HFFc6 (cell line): Measurements from ENCODE around the gene MUC5B. TPM values are rescaled to one million over a fixed set of nuclear protein-coding genes. Genes with fewer than 3 reads are reported as not detected.

Experiments used
- DNase-seq: peaks from one replicate; pipeline ENCODE4 v3.0.0-alpha.2; 2018
- H3K27ac Mint-ChIP-seq: 2 replicates; pipeline ENCODE4 v1.8.0; 2020; ENCODE audit warnings: mild to moderate bottlenecking, mixed read lengths
- H3K27me3 Mint-ChIP-seq: 2 replicates; pipeline ENCODE4 v1.8.0; 2021; ENCODE audit warnings: mild to moderate bottlenecking, moderate library complexity, mixed read lengths; ENCODE audit not compliant: insufficient read depth
- H3K36me3 Mint-ChIP-seq: 2 replicates; pipeline ENCODE4 v1.8.0; 2021; ENCODE audit warnings: low read depth, mixed read lengths
- H3K4me1 Mint-ChIP-seq: 2 replicates; pipeline ENCODE4 v1.8.0; 2020; ENCODE audit warnings: low read depth, mixed read lengths
- H3K4me3 Mint-ChIP-seq: 2 replicates; pipeline ENCODE4 v1.8.0; 2020; ENCODE audit warnings: mild to moderate bottlenecking, moderate library complexity, mixed read lengths
- H3K9me3 Mint-ChIP-seq: 2 replicates; pipeline ENCODE4 v1.8.0; 2020; ENCODE audit warnings: mild to moderate bottlenecking, mixed read lengths
- CTCF ChIP-seq: fragments of 200-600 bp; sonication (generic); IDR thresholded peaks from 2 replicates; pipeline ENCODE4 v1.5.0; 2021; ENCODE audit warnings: antibody characterized with exemption, mild to moderate bottlenecking
- total RNA-seq, 6 experiments: library from RNA; stranded (reverse); fragmentation: NEBNext Ultra II Directional; extraction: Animal tissue kit (Norgen Biotek cat#: 25700); gene quantifications; 2 replicates in 1 of 6; 3 replicates in 5 of 6; pipeline ENCODE4 v1.2.3, GENCODE V29; 2021

The MUC5B gene
- total RNA-seq, 6 experiments from 2014 or later = not detected

GRCh38 chr11:1289211-1289935 lies 66.5 kb downstream of the MUC5B start:
- Mint-ChIP-seq H3K4me3 (no peak overlapping the region), H3K4me1 (no peaks in the 10 kb centered on the region), H3K27me3 (peaks cover 2% of the 10 kb centered on the region; the same call in 1 of the 2 replicates), H3K9me3 (no peaks in the 10 kb centered on the region), H3K27ac (no peak overlapping the region), H3K36me3 (peaks cover 7% of the 10 kb centered on the region; the same call in 1 of the 2 replicates)
- TF ChIP-seq CTCF = no peak; the same call in 1 of the 2 replicates
- DNase-seq = no peak

DNA sequence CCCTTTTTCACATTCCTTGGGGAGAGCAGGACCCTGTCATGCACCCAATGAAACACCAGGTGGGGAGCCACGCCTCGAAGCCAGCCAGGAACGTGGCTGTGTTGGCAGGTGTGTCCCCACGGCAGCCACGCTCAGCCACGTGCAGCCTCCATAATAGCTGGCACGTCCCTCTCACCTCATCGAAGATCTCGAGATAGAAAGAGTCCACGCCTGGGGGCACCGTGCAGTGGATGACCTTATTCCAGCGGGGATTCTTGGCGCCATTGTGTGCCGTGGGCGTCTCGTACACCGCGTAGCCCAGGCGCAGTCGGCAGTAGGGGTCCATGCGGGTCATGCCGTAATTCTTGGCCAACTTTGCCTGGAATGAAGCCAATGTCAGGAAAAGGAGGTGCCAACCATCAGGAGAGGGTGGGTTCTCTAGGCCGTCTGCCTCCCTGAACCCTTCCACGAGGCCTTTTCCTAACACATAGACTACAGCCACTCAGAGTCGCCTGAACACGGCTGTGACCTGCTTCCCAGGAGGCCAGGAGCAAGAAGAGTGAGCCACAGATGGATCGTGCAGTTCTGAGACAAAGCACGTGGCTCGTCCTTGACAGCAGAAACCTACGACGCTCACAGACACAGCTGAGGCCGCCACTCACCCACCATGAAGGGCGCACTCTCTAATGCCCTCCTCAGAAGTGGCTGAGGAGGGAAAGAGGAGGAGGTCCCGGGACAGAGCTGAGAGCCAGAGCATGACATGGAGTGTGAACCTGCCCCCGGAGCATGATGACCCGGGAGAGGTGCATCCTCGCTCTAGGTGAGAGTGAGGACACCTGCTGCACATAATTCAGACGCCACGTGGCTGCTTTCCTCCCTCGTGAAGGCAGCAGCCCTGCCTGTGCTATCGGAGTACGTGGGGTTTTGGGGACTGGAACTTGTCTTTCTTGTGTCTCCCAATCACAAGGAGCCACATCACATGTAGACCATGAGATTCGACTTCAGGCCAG lies 67.5 kb downstream of the MUC5B start:
- no peak for TF ChIP-seq CTCF

DNA sequence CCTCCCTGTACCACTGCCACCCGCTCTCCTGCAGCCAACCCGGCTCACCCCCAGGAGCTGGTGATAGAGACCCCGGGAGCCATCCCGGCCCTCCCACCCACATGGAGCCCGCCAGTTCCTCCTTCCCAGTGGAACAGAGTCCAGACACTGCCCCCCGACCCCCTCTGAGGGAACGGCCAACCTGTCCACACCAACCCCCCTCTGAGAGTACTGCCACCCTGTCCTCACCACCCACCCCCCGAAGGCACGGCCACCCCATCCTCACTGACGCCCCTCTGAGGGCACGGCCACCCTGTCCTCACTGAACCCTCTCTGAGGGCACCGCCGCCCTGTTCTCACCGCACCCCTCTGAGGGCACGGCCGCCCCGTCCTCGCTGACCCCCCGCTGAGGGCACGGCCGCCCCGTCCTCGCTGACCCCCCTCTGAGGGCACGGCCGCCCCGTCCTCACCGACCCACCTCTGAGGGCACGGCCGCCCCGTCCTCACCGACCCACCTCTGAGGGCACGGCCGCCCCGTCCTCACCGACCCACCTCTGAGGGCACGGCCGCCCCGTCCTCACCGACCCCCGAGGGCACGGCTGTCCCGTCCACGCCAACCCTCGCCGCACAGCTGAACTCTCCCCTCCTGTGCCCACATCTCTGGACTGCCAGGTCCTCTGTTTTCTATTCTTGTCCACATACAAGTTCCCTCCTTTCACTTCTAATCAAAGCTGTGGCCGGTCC lies 68.6 kb downstream of the MUC5B start:
- H3K36me3 Mint-ChIP-seq = peaks cover 6% of the 10 kb centered on the region; the same call in 1 of the 2 replicates
- TF ChIP-seq CTCF = no peak

More for the DNA sequence above, 67.5 kb downstream of the MUC5B start:
- peaks cover 1% of the 10 kb centered on the region; the same call in 1 of the 2 replicates for H3K27me3 Mint-ChIP-seq
- no peak overlapping the region for H3K4me3 Mint-ChIP-seq
- H3K27ac Mint-ChIP-seq = no peak overlapping the region
- H3K9me3 Mint-ChIP-seq = no peaks in the 10 kb centered on the region
- peaks cover 7% of the 10 kb centered on the region; the same call in 1 of the 2 replicates for H3K36me3 Mint-ChIP-seq
- no peak for DNase-seq
- H3K4me1 Mint-ChIP-seq = no peaks in the 10 kb centered on the region

DNA sequence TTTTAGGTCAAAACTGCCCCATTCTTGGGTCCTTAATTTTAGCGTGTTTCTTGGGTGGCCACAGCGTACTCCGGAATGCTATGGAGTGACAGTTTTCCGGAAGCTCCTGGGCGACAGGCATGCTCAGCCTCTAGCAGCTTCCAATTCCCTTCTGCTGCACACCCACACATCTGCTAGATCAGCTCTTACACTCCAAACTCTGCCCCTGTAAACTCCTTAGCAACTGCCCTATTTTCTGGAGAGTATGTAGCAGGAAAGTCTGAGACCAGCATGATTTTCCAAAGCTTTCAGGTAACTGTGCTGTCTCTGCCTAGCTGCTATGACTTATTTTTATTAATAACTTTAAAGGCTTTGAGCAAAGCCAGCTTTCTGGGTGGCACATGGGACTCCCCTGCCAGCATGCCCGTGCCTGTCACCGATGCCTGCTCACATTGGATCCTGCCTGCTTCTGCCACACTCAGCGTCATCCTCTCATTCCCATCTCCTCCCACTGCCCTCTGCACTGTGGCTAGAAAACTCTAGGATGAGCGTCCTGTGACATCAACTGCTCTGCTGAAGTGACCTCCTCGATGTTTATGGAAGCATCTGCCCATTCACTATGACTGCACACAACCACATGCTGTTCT lies 69.3 kb downstream of the MUC5B start:
- Mint-ChIP-seq H3K27me3 (peaks cover 1% of the 10 kb centered on the region; the same call in 1 of the 2 replicates), H3K27ac (no peak overlapping the region; the same call in 1 of the 2 replicates)
- DNase-seq = no peak

More for the DNA sequence above, 68.6 kb downstream of the MUC5B start:
- H3K27ac Mint-ChIP-seq = no peak overlapping the region
- H3K4me1 Mint-ChIP-seq = no peaks in the 10 kb centered on the region
- H3K4me3 Mint-ChIP-seq = no peak overlapping the region
- no peaks in the 10 kb centered on the region for H3K9me3 Mint-ChIP-seq
- no peak for DNase-seq
- peaks cover 1% of the 10 kb centered on the region; the same call in 1 of the 2 replicates for H3K27me3 Mint-ChIP-seq

More for the DNA sequence above, 69.3 kb downstream of the MUC5B start:
- Mint-ChIP-seq H3K9me3 (no peaks in the 10 kb centered on the region), H3K4me1 (no peaks in the 10 kb centered on the region), H3K4me3 (no peak overlapping the region), H3K36me3 (no peaks in the 10 kb centered on the region; the same call in 1 of the 2 replicates)
- TF ChIP-seq CTCF = no peak
